Erythroblast (primary cell): ENCODE measurements around the gene VWA5B2.

Experiments
- GATA1 ChIP-seq: IDR thresholded peaks from 2 replicates; pipeline ENCODE4 v1.6.1; 2011; ENCODE audit warnings: low read depth, mild to moderate bottlenecking, control low read depth, low read length, moderate library complexity
- POLR2A ChIP-seq: IDR thresholded peaks from 2 replicates; pipeline ENCODE4 v1.6.1; 2011; ENCODE audit warnings: mild to moderate bottlenecking, low read length

- TF ChIP-seq POLR2A (no peak), GATA1 (no peak)
These were observed 9.8 kb downstream of the VWA5B2 start for GRCh38 chr3:184239221-184239620.
